Transverse colon (tissue), 4 donors: ENCODE results near the gene BMPR2. TPM values are rescaled to one million over a fixed set of nuclear protein-coding genes. Genes with fewer than 3 reads are reported as not detected.
"Not testable (repeated sequence)": the region's sequence is repeated elsewhere in the genome, so short reads cannot be mapped to it uniquely, and the experiment has no call there.

Experiments
- DNase-seq: peaks from one replicate; pipeline ENCODE4 v3.0.0-alpha.2; 2019
- H3K27ac ChIP-seq, 4 donors: fragments of 200-600 bp; sonication (generic); 2 replicates each; pipeline ENCODE4 v1.5.1; 2016 to 2018; ENCODE audit warnings: inconsistent platforms in 4 of 4
- H3K27me3 ChIP-seq: fragments of 200-600 bp; sonication (generic); 2 replicates; pipeline ENCODE4 v1.5.1; 2017; ENCODE audit warnings: inconsistent platforms
- H3K36me3 ChIP-seq, 4 donors: fragments of 200-600 bp; sonication (generic); 2 replicates each; pipeline ENCODE4 v1.5.1; 2017 to 2019; ENCODE audit warnings: inconsistent platforms in 4 of 4
- H3K4me1 ChIP-seq, 4 donors: fragments of 200-600 bp; sonication (generic); 2 replicates each; pipeline ENCODE4 v1.5.1; 2017 to 2020; ENCODE audit warnings: inconsistent platforms in 4 of 4
- H3K4me3 ChIP-seq, 4 donors: fragments of 200-600 bp; sonication (generic); 1 replicate in 1 of 4; 2 replicates in 3 of 4; pipeline versions ENCODE4 v1.5.1 to v1.6.1; 2017 to 2019; ENCODE audit warnings: inconsistent platforms in 4 of 4
- H3K9me3 ChIP-seq, 2 donors: fragments of 200-600 bp; sonication (generic); 2 replicates each; pipeline ENCODE4 v1.5.1; 2017 to 2019; ENCODE audit warnings: inconsistent platforms in 2 of 2
- EP300 ChIP-seq: sonication (generic); formaldehyde crosslinking; IDR thresholded peaks from one replicate; pipeline ENCODE4 v1.6.1; 2017; ENCODE audit warnings: antibody characterized with exemption, low read depth
- POLR2A ChIP-seq: fragments of 450-650 bp; IDR thresholded peaks from one replicate; pipeline ENCODE4 v1.6.1; 2016; ENCODE audit warnings: antibody characterized with exemption, mild to moderate bottlenecking, moderate library complexity
- POLR2AphosphoS5 ChIP-seq, 3 donors: sonication (generic); formaldehyde crosslinking; IDR thresholded peaks; one replicate each; pipeline ENCODE4 v1.6.1; 2016; ENCODE audit warnings: antibody characterized with exemption in 3 of 3
- WGBS, 2 donors: methylation state at CpG; one replicate each; pipeline ENCODE4 v1.1.5; 2018; ENCODE audit warnings: low coverage in 1 of 2; 5-methylcytosine and 5-hydroxymethylcytosine counted together
- in situ Hi-C, 4 donors: fragments of 200-750 bp; cut with MboI; loops; one replicate each; pipeline versions ENCODE4 v1.15.0 to v1.15.1; 2017; ENCODE audit warnings: low sequenced_read_pairs in 3 of 4, low pct_ligation_motif_present in 1 of 4, low pct_unique_long_range_greater_than_20kb in 1 of 4
- intact Hi-C: fragments of 100-400 bp; cut with DNase I; formaldehyde crosslinking; loops from one replicate; pipeline ENCODE4 v1.15.1; 2023; ENCODE audit warnings: low total_unique reads
- total RNA-seq, 4 donors: library from RNA; depleted of rRNA; stranded (reverse); fragments of >200 nt; gene quantifications; one replicate each; pipeline ENCODE4 v1.1.0, GENCODE V29; 2016
- TF ChIP-seq, protein P1 (sequence below), 5 experiments: fragments of 200-600 bp in 3 of 5; fragments of 450-650 bp in 2 of 5; sonication (generic) in 3 of 5; IDR thresholded peaks; 1 replicate in 2 of 5; 2 replicates in 3 of 5; pipeline ENCODE4 v1.5.1; 2016 to 2017; ENCODE audit warnings: antibody characterized with exemption in 5 of 5, inconsistent platforms in 3 of 5, mild to moderate bottlenecking in 2 of 5, moderate library complexity in 1 of 5

Gene BMPR2
- total RNA-seq, 4 donors from 2014 or later: 16.5 to 40.5 (median 26.5) TPM

DNA sequence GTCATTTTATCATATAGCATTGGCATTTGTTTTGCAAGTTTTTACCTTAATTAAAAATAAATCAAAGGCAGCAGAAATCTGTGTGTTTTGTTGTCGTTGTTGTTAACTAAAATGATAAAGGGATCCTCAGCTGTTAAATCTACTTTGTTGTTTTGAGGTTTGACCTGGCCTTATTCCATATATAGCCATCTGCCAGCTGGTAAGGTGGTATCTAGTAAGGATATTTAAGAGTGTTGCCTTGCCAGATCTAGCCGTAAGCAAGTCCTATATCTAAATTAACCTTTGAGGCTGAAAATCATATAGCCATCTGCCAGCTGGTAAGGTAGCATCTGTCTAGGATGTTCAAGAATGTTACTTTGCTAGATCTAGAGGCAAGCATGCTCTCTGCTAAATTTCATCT is 56.6 kb downstream of the BMPR2 start:
- H3K36me3 ChIP-seq: no peaks in the 10 kb centered on the region
- intact Hi-C loops (no loop called here), in situ Hi-C loops (no loop called here)
- no peak for DNase-seq
- 94% methylated on average over 2 of the region's 2 CpGs for WGBS, 2 donors
- peaks cover 0 to 15% (median 0%) of the 10 kb centered on the region in 4 donors for H3K4me1 ChIP-seq
- no peaks in the 10 kb centered on the region for H3K27me3 ChIP-seq
- H3K27ac ChIP-seq: no peak overlapping the region
- H3K4me3 ChIP-seq: no peak overlapping the region
- TF ChIP-seq POLR2AphosphoS5 (IDR thresholded peaks at IDR 0.05): no peak
- no peak for TF ChIP-seq POLR2A
- TF ChIP-seq EP300: no peak
- TF ChIP-seq, protein P1, sequence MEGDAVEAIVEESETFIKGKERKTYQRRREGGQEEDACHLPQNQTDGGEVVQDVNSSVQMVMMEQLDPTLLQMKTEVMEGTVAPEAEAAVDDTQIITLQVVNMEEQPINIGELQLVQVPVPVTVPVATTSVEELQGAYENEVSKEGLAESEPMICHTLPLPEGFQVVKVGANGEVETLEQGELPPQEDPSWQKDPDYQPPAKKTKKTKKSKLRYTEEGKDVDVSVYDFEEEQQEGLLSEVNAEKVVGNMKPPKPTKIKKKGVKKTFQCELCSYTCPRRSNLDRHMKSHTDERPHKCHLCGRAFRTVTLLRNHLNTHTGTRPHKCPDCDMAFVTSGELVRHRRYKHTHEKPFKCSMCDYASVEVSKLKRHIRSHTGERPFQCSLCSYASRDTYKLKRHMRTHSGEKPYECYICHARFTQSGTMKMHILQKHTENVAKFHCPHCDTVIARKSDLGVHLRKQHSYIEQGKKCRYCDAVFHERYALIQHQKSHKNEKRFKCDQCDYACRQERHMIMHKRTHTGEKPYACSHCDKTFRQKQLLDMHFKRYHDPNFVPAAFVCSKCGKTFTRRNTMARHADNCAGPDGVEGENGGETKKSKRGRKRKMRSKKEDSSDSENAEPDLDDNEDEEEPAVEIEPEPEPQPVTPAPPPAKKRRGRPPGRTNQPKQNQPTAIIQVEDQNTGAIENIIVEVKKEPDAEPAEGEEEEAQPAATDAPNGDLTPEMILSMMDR (IDR thresholded peaks at IDR 0.05): no peak
- H3K9me3 ChIP-seq: no peaks in the 10 kb centered on the region

DNA sequence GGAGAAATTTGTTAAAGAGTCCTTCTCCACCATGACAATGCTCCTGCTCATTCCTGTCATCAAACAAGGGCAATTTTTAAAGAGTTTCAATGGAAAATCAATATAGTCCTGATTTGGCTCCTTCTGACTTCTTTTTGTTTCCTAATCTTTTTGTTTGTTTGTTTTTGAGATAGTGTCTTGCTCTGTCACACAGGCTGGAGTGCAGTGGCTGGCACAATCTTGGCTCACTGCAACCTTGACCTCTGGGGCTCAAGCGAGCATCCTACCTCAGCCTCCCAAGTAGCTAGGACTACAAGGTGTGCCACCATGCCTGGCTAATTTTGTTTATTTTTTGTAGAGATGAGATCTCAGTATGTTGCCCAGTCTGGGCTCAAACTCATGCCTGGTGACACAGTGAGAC is 58.3 kb downstream of the BMPR2 start:
- DNase-seq: no peak
- no peak for TF ChIP-seq POLR2A
- TF ChIP-seq, protein P1 (IDR thresholded peaks at IDR 0.05): no peak
- no peak for TF ChIP-seq EP300
- TF ChIP-seq POLR2AphosphoS5 (IDR thresholded peaks at IDR 0.05): no peak
- H3K4me1 ChIP-seq: peaks cover 0 to 7% (median 0%) of the 10 kb centered on the region in 4 donors
- no peaks in the 10 kb centered on the region for H3K36me3 ChIP-seq
- intact Hi-C loops: no loop called here
- H3K9me3 ChIP-seq: no peaks in the 10 kb centered on the region
- H3K27ac ChIP-seq: no peak overlapping the region
- H3K27me3 ChIP-seq: no peaks in the 10 kb centered on the region
- 100% methylated on average over 1 of the region's 1 CpG; no CpG with 5 or more reads in 1 of the 2 donors for WGBS, 2 donors
- no peak overlapping the region for H3K4me3 ChIP-seq
- in situ Hi-C loops: no loop called here

DNA sequence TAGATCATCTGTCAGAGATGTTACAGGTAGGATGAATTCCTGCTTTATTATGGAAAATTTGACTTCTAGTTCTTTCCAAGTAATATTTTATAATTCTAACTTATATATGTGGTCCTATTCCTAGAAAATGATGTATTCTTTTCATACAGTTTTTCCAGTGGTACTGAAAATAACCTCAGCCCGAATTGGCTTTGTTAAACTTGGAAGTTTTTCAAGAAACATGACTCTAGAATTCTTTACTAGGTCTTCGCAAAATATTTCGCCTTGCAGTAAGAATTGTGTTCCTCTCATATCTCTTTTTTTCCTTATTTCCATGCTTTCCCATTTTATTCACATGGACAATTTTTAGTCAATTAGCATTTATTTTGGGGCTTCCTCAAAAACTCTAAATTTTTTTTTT is 60.5 kb downstream of the BMPR2 start:
- H3K9me3 ChIP-seq: no peaks in the 10 kb centered on the region
- H3K4me1 ChIP-seq: peaks cover 0 to 7% (median 0%) of the 10 kb centered on the region in 4 donors
- in situ Hi-C loops: no loop called here
- H3K36me3 ChIP-seq: no peaks in the 10 kb centered on the region
- TF ChIP-seq, protein P1 (IDR thresholded peaks at IDR 0.05): no peak
- TF ChIP-seq POLR2A (no peak), EP300 (no peak), POLR2AphosphoS5 (IDR thresholded peaks at IDR 0.05) (no peak)
- DNase-seq: no peak
- H3K27ac ChIP-seq: peak overlapping the region in 2 of 4 donors; percentile 3 to 11
- WGBS, 2 donors: 58 to 86% methylated on average over 3 of the region's 3 CpGs
- no peak overlapping the region for H3K4me3 ChIP-seq
- intact Hi-C loops: no loop called here
- H3K27me3 ChIP-seq: no peaks in the 10 kb centered on the region

DNA sequence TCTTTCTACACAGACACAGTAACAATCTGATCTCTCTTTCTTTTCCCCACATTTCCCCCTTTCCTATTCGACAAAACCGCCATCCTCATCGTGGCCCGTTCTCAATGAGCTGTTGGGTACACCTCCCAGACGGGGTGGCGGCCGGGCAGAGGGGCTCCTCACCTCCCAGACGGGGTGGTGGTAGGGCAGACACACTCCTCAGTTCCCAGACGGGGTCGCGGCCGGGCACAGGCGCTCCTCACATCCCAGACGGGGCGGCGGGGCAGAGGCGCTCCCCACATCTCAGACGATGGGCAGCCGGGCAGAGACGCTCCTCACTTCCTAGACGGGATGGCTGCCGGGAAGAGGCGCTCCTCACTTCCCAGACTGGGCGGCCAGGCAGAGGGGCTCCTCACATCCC is 64.0 kb downstream of the BMPR2 start:
- intact Hi-C loops, H3K9me3 ChIP-seq, in situ Hi-C loops, H3K4me3 ChIP-seq, H3K27ac ChIP-seq, H3K36me3 ChIP-seq, H3K4me1 ChIP-seq, H3K27me3 ChIP-seq, DNase-seq: not testable (repeated sequence)
- WGBS, 2 donors: 95% methylated on average over 24 of the region's 24 CpGs; no CpG with 5 or more reads in 1 of the 2 donors

DNA sequence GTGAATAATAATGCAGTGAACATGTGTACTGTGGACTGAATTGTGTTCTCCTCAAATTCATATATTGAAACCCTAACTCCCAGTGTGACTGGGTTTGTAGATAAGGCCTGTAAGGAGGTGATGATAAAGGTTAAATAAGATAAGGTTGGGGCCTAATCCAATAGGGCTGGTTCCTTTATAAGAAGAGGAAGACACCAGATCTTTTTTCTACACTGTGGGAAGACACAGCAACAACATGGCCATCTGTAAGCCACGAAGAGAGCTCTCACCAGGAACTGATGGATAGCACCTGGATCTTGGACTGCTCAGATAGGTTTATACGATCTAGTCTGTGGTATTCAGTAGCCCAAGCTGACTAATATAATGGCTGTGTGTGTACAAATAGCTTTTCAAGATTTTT is 66.8 kb downstream of the BMPR2 start:
- intact Hi-C loops (no loop called here), in situ Hi-C loops (no loop called here)
- no peaks in the 10 kb centered on the region for H3K9me3 ChIP-seq
- no peak for DNase-seq
- no peaks in the 10 kb centered on the region for H3K27me3 ChIP-seq
- TF ChIP-seq POLR2A (no peak), POLR2AphosphoS5 (IDR thresholded peaks at IDR 0.05) (no peak), EP300 (no peak)
- TF ChIP-seq, protein P1 (IDR thresholded peaks at IDR 0.05): no peak
- no peak overlapping the region for H3K4me3 ChIP-seq
- no peaks in the 10 kb centered on the region for H3K4me1 ChIP-seq
- WGBS, 2 donors: 58% methylated on average over 2 of the region's 2 CpGs
- no peaks in the 10 kb centered on the region for H3K36me3 ChIP-seq
- no peak overlapping the region for H3K27ac ChIP-seq
